A673 (cell line): Measurements from ENCODE around the gene SPAG9. TPM values are rescaled to one million over a fixed set of nuclear protein-coding genes. Genes with fewer than 3 reads are reported as not detected.

Experiments used
- BruUV-seq: library from RNA; stranded (reverse); fragments of 400-500 nt; replicated peaks from 2 replicates; lab custom pipeline; 2021; lab: Mats Ljungman, UMichigan
- CTCF ChIA-PET: fragments of 300-600 bp; sonication (Branson Sonifier 250); formaldehyde crosslinking; loops from one replicate; lab custom pipeline; 2022; ENCODE audit warnings: antibody characterized with exemption; lab: Charles Lee
- POLR2A ChIA-PET: fragments of 300-600 bp; sonication (Branson Sonifier 250); formaldehyde crosslinking; loops from one replicate; lab custom pipeline; 2022; ENCODE audit warnings: antibody characterized with exemption; ENCODE audit not compliant: low non-redundant PET; lab: Charles Lee
- DNase-seq: peaks from one replicate; pipeline ENCODE4 v3.0.0-alpha.2; 2015; ENCODE audit warnings: low spot score
- H3K27ac ChIP-seq: fragments of 200-600 bp; sonication (generic); 2 replicates; pipeline ENCODE4 v1.5.1; 2016; ENCODE audit warnings: mixed run types, low read depth, mild to moderate bottlenecking, mixed read lengths, antibody characterized with exemption, low read length; ENCODE audit not compliant: poor library complexity, severe bottlenecking
- H3K27me3 ChIP-seq: fragments of 200-600 bp; sonication (generic); replicated peaks from 2 replicates; pipeline ENCODE4 v1.6.1; 2017; ENCODE audit warnings: mixed run types, low read depth, mild to moderate bottlenecking, mixed read lengths, antibody characterized with exemption, low read length; ENCODE audit not compliant: insufficient read depth, poor library complexity
- H3K36me3 ChIP-seq: fragments of 200-600 bp; sonication (generic); 2 replicates; pipeline ENCODE4 v1.6.1; 2016; ENCODE audit warnings: mixed run types, mild to moderate bottlenecking, mixed read lengths, antibody characterized with exemption, low read length; ENCODE audit not compliant: insufficient read depth, poor library complexity, severe bottlenecking
- H3K4me1 ChIP-seq: fragments of 200-600 bp; sonication (generic); 2 replicates; pipeline ENCODE4 v1.6.1; 2017; ENCODE audit warnings: mixed run types, mild to moderate bottlenecking, mixed read lengths, antibody characterized with exemption, low read length; ENCODE audit not compliant: insufficient read depth, poor library complexity, severe bottlenecking
- H3K4me3 ChIP-seq: fragments of 200-600 bp; sonication (generic); 2 replicates; pipeline ENCODE4 v1.5.1; 2016; ENCODE audit warnings: low read depth, mixed run types, mild to moderate bottlenecking, mixed read lengths, low read length; ENCODE audit not compliant: poor library complexity, severe bottlenecking
- H3K9me3 ChIP-seq: fragments of 200-600 bp; sonication (generic); 2 replicates; pipeline ENCODE4 v1.6.1; 2016; ENCODE audit warnings: mixed run types, low read depth, mild to moderate bottlenecking, mixed read lengths, antibody characterized with exemption, low read length; ENCODE audit not compliant: poor library complexity, severe bottlenecking
- CTCF ChIP-seq: fragments of 300-800, 200-600 bp; sonication (generic); conservative IDR thresholded peaks from 2 replicates; pipeline ENCODE4 v1.5.1; 2017; ENCODE audit warnings: low read depth, mild to moderate bottlenecking, antibody characterized with exemption, low read length, moderate library complexity, mixed read lengths
- EZH2 ChIP-seq: fragments of 200-600 bp; sonication (generic); IDR thresholded peaks from 2 replicates; pipeline ENCODE4 v1.6.1; 2017; ENCODE audit warnings: borderline replicate concordance, low read depth, mild to moderate bottlenecking, mixed read lengths, antibody characterized with exemption, low read length; ENCODE audit not compliant: poor library complexity, severe bottlenecking
- intact Hi-C: fragments of 100-400 bp; cut with micrococcal nuclease; formaldehyde crosslinking; loops from one replicate; pipeline ENCODE4 v1.10.0; 2022; ENCODE audit not compliant: unreplicated experiment
- total RNA-seq: library from RNA; stranded (reverse); gene quantifications from 2 replicates; pipeline ENCODE4 v1.2.3, GENCODE V29; 2021

Gene SPAG9
- total RNA-seq, 1 experiment from 2014 or later: 82.0 TPM

DNA sequence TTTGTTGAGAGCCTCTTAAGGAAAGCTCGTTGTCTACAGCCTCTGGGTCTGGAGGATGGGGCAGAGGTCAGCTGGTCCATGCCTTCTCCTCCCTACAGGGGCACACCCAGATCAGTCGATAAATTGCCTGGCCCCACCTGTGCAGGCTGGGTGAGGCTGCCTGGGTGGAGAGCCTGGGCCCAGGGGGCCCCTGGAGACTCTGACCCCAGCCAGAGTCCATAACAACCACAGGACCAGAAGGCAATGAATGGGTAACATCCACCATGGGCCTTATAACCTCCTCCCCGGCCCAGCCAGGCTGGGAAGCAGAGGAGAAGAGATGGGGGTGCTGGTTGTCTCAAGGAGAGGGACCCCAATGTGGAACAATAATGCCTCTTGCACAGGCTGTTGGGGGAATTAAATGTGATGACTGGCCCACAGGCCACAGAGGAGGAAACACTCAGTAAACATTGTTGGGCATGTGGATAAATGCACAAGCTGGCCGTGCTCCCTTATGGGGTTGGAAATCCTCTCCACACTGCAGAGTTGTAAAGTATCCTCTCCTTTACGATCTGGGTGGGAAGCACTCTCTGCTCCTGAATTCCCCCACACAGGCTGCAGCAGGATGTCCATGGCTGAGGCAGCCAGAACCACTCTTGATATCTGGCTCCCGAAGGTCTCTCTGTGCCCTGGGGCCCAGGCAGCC, 197.8 kb downstream of the SPAG9 start:
- H3K27me3 ChIP-seq: no peaks in the 10 kb centered on the region
- intact Hi-C loops: no loop called here
- DNase-seq: no peak
- no peak for TF ChIP-seq EZH2
- H3K9me3 ChIP-seq: no peaks in the 10 kb centered on the region
- no peak overlapping the region for H3K27ac ChIP-seq
- peaks cover 6% of the 10 kb centered on the region for H3K4me1 ChIP-seq
- no peak overlapping the region for H3K4me3 ChIP-seq
- BruUV-seq: no TSS peak
- POLR2A ChIA-PET: no interaction called here
- no peaks in the 10 kb centered on the region for H3K36me3 ChIP-seq
- CTCF ChIA-PET: no interaction called here

DNA sequence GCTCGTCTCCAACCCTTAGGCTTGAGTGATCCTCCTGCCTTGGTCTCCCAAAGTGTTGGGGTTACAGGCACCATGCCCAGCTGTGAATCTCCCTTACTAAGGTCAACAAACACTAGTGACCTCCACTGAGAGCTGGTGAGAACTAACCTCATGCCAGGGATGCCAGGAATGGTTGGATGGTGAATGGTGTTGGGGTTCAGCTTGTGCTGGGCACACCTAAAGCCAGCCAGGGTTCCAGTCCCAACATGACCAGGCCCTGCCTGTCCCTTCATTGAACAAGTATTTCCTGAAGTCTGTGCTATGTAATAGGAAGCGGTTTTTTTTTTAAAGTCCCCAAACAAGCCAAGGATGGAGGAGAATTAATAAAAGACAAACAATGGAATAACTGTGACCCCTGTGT, 198.6 kb downstream of the SPAG9 start:
- Histone ChIP-seq H3K9me3 (no peaks in the 10 kb centered on the region), H3K4me3 (no peak overlapping the region), H3K27me3 (no peaks in the 10 kb centered on the region), H3K27ac (no peak overlapping the region), H3K4me1 (peaks cover 6% of the 10 kb centered on the region), H3K36me3 (no peaks in the 10 kb centered on the region)
- ChIA-PET CTCF (interaction anchor here (0.7 kb wide), 1 partner anchor 14 kb away, joined by 3 read pairs; no protein-coding TSS in a partner anchor), POLR2A (no interaction called here)
- no peak for TF ChIP-seq EZH2
- TF ChIP-seq CTCF: no peak
- DNase-seq: no peak
- BruUV-seq: no TSS peak
- intact Hi-C loops: no loop called here

- no peak for DNase-seq
- ChIA-PET CTCF (interaction anchor here (0.6 kb wide), 1 partner anchor 31 kb away, joined by 6 read pairs; no protein-coding TSS in a partner anchor), POLR2A (no interaction called here)
- Histone ChIP-seq H3K27me3 (no peaks in the 10 kb centered on the region), H3K9me3 (no peaks in the 10 kb centered on the region), H3K4me1 (peaks cover 6% of the 10 kb centered on the region), H3K36me3 (no peaks in the 10 kb centered on the region), H3K27ac (no peak overlapping the region), H3K4me3 (no peak overlapping the region)
- intact Hi-C loops: no loop called here
- BruUV-seq: no TSS peak
- TF ChIP-seq EZH2 (no peak), CTCF (no peak)
These were observed 199.6 kb downstream of the SPAG9 start for GRCh38 chr17:50920891-50921586.
